GM18868 (cell line): ENCODE results near the gene SELENOO.

Source experiments
- ATAC-seq: cut with Tn5 transposase; IDR thresholded peaks from one replicate; pipeline ENCODE4 v1.9.1; 2021; ENCODE audit warnings: mild to moderate bottlenecking, moderate library complexity; ENCODE audit not compliant: unreplicated experiment

Gene SELENOO

GRCh38 chr22:50251477-50252081 is 50.8 kb downstream of the SELENOO start:
- ATAC-seq, result no peak

GRCh38 chr22:50252082-50253045 is 51.6 kb downstream of the SELENOO start:
- no peak for ATAC-seq

- no peak for ATAC-seq
These were observed 52.5 kb downstream of the SELENOO start for GRCh38 chr22:50253046-50253915.

GRCh38 chr22:50253941-50254340 is 53.1 kb downstream of the SELENOO start:
- no peak for ATAC-seq

GRCh38 chr22:50255099-50255498 is 54.3 kb downstream of the SELENOO start:
- ATAC-seq, result no peak

- ATAC-seq, result no peak
These were observed 54.8 kb downstream of the SELENOO start for GRCh38 chr22:50255607-50256006.

- ATAC-seq, result no peak
These were observed 55.5 kb downstream of the SELENOO start for GRCh38 chr22:50256258-50256862.

GRCh38 chr22:50257041-50257440 is 56.2 kb downstream of the SELENOO start:
- no peak for ATAC-seq

- ATAC-seq, result no peak
These were observed 56.9 kb downstream of the SELENOO start for GRCh38 chr22:50257451-50258360.

- no peak for ATAC-seq
These were observed 57.8 kb downstream of the SELENOO start for GRCh38 chr22:50258361-50259292.

- no peak for ATAC-seq
These were observed 58.5 kb downstream of the SELENOO start for GRCh38 chr22:50259302-50259701.

- no peak for ATAC-seq
These were observed 59.6 kb downstream of the SELENOO start for GRCh38 chr22:50260434-50260800.

- no peak for ATAC-seq
These were observed 60.2 kb downstream of the SELENOO start for GRCh38 chr22:50260801-50261614.

GRCh38 chr22:50261615-50262459 is 61.0 kb downstream of the SELENOO start, which contains the start of gene MAPK12:
Gene MAPK12 (minus strand): TSS chr22:50261683. CDS start chr22:50261509, 174 bp downstream.
- ATAC-seq, result no peak

- no peak for ATAC-seq
These were observed 61.7 kb downstream of the SELENOO start for GRCh38 chr22:50262460-50262911.

- no peak for ATAC-seq
These were observed 62.3 kb downstream of the SELENOO start for GRCh38 chr22:50262973-50263617.
